Ureter (tissue), 1 donor: ENCODE measurements around the gene ZBTB7C. TPM values are rescaled to one million over a fixed set of nuclear protein-coding genes. Genes with fewer than 3 reads are reported as not detected.

Experiments
- DNase-seq: peaks from one replicate; pipeline ENCODE4 v3.0.0-alpha.2; 2020; ENCODE audit warnings: low spot score
- total RNA-seq: library from RNA; stranded (reverse); gene quantifications from one replicate; pipeline ENCODE4 v1.2.4, GENCODE V29; 2023
- donor health status: DM: yes; HTN: yes; CAD: no.

Gene ZBTB7C
- total RNA-seq, 1 donor from 2014 or later, result 72.1 TPM

DNA sequence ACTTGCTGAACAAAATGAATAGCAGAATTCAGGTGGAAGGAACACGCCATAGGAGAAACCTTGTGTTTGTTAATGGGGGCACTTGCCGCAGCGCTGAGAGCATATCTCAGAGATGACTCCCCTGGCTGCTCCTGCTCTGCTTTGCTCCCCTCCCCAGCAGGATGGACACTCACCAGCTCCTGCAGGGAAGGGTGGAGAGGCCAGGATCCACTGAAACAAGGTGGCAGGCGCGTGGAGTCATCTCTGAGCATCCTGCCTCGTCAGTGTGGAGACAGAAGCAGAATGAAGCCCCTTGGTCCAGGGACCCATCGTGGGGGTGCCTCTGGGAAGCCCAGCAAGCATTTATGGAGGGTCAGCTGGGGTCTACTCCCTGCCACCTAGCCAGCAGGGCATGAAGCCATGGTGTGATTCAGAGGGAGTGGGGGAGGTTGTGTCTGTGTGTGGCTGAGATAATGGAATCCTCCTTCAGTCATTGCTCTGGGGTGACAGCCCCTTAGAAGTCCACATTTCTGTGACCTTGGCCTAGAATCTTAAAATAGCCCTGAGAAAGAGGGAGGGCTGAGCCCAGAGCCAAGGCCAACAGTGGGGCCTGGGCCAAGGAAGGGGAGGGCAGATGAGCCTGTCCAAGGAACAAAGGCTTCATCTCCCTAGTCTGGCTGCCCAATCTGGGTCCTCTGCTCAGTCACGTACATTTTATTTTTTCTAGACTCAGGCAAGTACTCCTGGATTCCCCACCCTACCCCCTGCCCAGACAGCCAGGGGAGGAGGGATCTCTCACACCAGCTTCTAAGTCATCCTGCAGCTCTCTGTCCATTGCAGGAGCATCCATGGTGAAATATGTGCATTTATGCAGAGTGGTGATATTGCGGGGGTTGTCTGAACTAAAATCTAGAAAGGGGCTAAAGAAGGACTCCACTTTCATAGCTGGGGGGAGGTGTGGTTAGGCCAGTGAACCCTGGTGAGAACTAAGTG lies 215.4 kb downstream of the ZBTB7C start:
- DNase-seq, result peak; percentile 67

DNA sequence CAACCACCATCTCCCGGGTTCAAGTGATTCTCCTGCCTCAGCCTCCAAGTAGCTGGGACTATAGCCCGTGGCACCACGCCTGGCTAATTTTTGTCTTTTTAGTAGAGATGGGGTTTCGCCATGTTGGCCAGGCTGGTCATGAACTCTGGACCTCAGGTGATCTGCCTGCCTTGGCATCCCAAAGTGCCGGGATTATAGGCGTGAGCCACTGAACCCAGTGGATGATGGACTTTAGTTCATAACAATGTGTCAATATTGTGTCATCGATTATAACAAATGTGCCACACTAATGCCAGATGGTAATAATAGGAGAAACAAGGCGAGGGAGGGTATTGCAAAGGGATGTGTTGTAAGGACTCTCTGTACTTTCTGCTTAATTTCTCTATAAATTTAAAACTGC lies 216.6 kb downstream of the ZBTB7C start:
- no peak for DNase-seq

- DNase-seq, result no peak
Measured at GRCh38 chr18:48191494-48191893, 217.7 kb downstream of the ZBTB7C start.

GRCh38 chr18:48190994-48191393 lies 218.2 kb downstream of the ZBTB7C start:
- DNase-seq, result no peak

- no peak for DNase-seq
Measured at GRCh38 chr18:48188609-48189008, 220.6 kb downstream of the ZBTB7C start.

- DNase-seq, result peak; percentile 19
Measured at GRCh38 chr18:48186861-48187260, 222.3 kb downstream of the ZBTB7C start.

DNA sequence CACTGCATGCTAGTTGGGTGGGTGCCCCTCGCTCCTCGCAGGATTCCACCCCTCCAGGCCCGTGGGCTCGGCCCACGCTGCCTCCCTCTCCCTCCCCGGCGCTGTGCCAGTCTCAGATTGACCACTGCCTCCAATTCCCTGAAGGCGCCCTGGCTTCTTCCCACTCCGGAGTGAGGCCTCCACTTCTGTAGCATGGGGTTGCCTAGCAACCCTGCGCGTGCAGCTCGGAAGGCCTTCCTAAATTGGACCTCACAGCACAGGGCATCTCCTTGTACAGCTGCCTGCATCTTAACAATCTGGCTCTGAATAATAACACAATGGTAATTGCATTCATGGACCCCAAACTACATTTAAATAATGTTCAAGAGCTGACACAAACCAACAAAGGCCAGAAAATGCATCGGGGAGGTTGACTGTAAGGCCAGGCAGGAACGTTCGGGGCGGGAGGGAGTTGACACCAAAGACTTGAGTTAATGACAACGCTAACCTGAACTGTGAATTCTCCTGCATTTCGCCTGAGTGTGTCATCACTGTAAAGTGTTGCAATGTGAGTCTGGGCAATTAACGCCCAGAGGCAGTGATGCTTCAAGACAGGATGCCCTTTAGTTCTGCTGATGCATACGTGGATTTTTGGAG lies 222.9 kb downstream of the ZBTB7C start:
- peak; percentile 52 for DNase-seq

GRCh38 chr18:48184118-48184517 lies 225.1 kb downstream of the ZBTB7C start:
- no peak for DNase-seq

DNA sequence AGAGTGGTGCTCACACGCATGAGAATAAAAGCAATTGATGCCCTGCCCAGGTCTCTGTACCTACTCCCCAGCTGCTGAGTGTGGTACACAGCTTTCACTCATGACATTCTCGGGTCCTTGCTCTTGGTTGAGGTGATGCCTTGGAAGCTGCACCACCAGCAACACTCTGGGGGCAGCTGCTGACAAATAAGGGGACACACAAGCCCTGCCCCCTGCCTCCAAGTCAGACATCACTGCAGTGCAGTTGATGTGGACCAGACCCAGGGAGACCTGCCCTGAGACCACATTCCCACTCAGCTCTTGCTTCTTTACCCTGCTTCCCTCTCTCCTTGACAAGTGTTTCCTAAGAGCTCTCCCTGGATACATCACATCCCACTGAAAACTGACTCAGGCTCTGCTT lies 225.6 kb downstream of the ZBTB7C start:
- DNase-seq, result no peak

DNA sequence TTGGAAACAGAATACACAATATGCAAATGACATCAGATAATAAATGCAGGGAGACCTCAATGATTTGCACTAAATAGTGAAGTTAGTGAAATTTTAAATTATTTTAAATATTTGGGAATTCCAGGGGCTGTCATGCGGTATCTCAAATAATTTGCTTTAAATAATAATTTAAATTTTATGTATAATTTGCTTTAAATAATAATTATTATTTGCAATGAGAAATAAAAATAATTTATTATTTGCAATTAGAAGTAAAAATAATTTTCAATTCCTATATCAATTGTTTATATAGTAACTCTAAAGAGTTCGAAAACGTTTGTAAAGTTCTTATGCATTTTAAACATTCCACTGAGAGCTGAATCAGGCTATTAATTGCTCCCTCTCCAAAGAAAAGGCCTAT lies 226.4 kb downstream of the ZBTB7C start:
- no peak for DNase-seq

GRCh38 chr18:48181857-48182256 lies 227.3 kb downstream of the ZBTB7C start:
- DNase-seq, result no peak

DNA sequence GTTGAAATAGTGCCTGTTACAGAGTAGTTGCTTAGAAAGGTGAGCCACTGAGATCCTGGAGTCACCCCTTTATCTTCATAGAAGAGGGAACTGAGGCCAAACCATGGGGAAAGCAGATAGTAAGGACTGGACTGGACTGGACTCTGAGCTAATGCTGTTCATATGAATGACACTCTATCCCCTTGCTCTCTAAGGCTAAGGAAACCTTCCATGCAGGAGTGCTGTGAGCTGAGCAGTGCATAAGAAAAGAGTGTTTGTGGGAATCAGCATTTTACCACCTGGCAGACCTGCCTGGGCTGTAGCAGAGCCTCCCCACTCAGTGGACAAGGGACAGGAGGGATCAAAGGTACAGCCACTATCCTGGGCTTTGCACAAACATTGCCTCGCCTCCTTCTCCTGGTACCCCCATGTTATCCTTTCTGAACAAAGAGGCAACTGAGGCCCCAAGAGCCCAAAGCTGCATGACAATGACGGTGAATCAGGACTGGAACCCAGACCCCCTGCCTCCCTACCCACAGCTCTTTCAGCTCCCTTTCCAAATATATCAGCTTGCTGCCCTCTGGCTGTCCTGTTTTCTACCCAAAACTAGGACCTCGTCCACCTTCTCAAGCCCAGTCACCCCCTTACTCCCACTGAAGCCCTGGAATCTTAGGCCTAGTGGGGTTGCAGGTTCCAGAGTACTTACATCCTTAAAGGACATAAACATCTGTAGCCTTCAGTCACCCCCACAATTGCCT lies 227.9 kb downstream of the ZBTB7C start:
- no peak for DNase-seq

DNA sequence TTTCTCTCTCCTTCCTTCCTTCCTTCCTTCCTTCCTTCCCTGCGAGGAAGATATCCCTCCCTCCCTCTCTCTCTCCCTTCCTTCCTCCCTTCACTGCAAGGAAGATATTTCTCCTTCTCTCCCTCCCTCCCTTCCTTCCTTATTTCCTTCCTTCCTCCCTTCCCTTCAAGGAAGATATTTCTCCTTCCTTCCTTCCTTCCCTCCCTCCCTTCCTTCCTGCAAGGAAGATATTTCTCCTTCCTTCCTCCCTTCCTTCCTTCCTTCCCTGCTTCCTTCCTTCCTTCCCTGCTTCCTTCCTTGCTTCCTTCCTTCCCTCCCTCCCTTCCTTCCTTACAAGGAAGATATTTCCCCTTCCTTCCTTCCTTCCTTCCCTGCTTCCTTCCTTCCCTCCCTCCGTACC lies 229.5 kb downstream of the ZBTB7C start:
- DNase-seq, result no peak

GRCh38 chr18:48179001-48179400 lies 230.2 kb downstream of the ZBTB7C start:
- no peak for DNase-seq

DNA sequence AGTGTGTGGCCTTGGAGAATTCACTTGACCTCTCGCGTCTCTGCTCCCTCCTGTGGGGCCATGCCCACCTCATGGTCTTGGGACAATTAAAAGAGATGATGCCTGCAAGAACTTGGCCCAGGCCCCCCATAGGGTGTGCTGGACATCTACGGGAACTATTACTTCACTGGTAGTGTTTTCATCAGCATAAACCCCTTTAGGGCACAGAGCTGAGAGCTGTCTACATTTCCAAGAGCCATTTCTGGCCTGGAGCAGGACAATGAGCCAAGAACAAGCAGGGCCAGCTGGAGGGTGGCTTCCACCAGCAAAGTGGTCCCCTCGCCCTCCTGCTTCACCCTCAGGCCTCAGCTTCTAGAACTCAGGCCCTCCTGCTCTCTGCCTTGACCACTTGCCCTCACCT lies 232.3 kb downstream of the ZBTB7C start:
- no peak for DNase-seq

DNA sequence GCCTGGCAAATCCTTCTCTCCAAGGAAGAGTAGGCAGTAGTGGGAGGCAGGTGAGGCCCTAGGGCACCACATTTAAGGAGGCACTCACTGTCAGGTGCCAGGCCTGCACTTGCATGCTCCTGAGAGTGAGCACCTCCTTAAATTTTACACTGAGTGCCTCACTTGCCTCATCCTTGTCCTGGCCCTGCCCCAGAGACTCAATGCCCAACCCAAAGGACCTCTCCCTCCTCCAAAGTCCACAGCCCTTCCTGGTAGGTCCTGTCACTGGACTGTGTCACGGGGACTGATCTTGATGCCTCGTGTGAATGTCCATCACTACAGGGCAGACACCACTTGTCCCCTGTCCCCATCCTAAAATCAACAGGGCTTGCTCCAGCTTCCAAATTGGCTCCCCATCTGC lies 235.6 kb downstream of the ZBTB7C start:
- DNase-seq, result no peak

GRCh38 chr18:48172226-48173006 lies 236.8 kb downstream of the ZBTB7C start:
- DNase-seq, result no peak

- DNase-seq, result no peak
Measured at GRCh38 chr18:48171490-48172188, 237.5 kb downstream of the ZBTB7C start.

DNA sequence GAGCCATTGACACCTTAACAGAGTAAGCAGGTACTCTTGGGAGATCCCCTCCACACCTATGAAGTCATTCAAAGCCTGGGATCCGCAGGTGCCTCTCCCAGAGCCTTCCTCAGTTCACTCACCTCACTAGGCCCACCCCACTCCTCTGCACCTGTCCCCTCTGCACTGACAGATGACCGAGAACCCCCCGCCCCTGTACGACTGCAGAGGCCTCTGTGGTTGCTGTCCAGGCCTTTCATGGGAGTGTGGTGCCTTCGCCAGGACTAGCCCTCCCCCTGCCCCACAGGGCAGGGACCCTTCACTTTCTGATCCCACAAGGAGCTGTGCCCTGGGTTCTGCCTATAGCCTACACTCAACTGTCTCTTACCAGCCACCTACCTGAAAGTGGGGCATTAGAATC lies 238.5 kb downstream of the ZBTB7C start:
- no peak for DNase-seq

GRCh38 chr18:48168861-48169260 lies 240.3 kb downstream of the ZBTB7C start:
- DNase-seq, result no peak

GRCh38 chr18:48167897-48168253 lies 241.3 kb downstream of the ZBTB7C start:
- DNase-seq, result no peak
